Measurements from ENCODE around the gene SLC35E3.
"Not testable (repeated sequence)": the region's sequence is repeated elsewhere in the genome, so short reads cannot be mapped to it uniquely, and the experiment has no call there.

The SLC35E3 gene

GRCh38 chr12:68796399-68796798, 50.4 kb downstream of the SLC35E3 start:
- DNase-seq, result no peak

DNA sequence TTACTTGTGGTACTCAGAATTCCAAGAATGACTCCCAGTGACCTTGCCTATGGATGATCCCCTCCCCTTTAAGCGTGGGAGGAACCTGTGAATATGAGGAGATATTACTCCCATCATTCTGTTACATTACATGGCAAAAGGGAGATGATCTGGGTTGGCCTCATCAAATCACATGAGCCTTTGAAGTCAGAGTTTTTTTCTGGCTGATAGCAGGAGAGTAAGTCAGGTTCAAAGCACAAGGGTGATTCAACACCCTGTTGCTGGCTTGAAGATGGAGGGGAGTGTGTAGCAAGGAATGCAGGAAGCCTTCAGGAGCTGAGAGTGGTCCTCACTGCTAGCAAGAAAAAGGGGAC, 52.9 kb downstream of the SLC35E3 start:
- no peak for DNase-seq

- DNase-seq, result no peak
These were observed 54.3 kb downstream of the SLC35E3 start for GRCh38 chr12:68800294-68800693.

DNA sequence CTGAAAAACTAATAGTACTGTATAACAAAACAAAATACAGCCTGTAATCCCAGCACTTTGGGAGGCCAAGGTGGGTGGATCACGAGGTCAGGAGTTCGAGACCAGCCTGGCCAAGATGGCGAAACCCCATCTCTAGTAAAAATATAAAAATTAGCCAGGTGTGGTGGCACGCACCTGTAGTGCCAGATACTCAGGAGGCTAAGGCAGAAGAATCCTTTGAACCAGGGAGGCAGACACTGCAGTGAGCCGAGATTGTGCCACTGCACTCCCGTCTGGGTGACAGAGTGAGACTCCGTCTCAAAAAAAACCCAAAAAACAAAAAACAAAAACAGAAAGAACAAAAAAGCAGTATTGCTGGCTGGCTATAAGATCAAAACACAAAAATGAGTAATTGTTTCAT, 55.1 kb downstream of the SLC35E3 start:
- not testable (repeated sequence) for DNase-seq

GRCh38 chr12:68802372-68802745, 56.4 kb downstream of the SLC35E3 start:
- DNase-seq, result not testable (repeated sequence)

DNA sequence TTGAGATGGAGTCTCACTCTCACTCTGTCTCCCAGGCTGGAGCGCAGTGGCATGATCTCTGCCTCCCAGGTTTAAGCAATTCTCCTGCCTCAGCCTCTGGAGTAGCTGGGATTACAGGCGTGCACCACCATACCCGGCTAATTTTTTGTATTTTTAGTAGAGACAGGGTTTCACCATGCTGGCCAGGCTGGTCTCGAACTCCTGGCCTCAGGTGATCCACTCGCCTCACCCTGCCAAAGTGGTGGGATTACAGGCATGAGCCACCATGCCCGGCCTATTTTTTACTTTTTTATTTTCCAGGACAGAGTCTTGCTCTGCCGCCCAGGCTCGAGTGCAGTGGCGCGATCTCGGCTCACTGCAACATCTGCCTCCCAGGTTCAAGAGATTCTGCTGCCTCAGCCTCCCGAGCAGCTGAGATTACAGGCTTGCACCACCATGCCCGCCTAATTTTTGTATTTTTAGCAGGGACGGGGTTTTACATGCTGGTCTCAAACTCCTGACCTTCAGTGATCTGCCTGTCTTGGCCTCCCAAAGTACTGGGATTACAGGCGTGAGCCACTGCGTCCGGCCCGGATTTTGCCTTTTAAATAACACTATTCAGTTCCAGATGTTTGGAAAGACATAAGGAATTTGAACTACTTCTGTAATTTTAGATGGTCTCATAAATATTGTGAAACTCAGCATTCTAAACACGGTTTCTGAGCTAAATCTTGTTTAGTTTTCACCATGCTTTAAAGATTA, 57.1 kb downstream of the SLC35E3 start:
- DNase-seq, result not testable (repeated sequence)

- no peak for DNase-seq
These were observed 58.1 kb downstream of the SLC35E3 start for GRCh38 chr12:68803948-68804656.

DNA sequence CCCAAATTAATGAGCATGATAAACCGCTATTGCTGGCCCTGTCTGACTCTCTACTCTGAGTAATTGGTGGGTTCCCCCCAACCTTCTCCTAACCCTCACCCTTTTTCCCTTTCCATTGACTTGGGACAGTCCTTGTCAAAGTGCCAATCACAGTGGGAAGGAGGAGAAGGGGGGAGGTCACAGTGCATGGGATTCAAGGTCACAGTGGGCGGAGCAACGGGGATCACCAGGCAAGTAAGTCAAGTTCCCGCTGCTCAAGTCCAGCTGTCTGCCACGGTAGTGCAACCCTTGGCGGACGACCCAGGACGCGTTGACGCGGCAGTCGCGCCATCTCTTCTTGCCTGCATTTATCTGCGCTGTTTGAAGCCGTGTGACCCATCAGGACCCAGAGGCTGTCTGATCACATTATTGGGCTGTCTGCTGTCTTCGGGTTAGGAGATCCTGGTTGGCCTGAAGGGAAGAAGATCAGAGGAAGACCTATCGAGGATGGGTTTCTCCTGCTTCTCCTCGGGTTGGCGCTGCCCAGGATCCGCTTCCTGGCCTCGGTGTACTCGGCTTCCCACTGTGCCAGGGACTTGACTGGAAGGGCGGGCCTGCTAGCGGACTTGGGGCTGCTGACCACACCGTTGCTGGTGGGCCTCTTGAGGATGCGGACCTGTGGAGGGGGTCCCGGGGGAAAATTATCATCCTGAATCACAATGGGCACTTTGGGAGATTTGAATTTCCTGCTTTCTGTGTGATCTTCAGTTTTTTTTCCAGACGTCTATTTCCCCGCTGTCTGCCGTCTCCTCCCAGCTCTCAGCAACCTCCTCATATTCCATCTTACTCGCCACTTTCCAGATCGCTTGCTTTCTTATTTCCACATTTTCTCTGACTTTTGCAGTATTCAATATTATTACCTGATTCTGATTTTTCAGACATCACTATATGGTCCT, 58.9 kb downstream of the SLC35E3 start:
- no peak for DNase-seq

DNA sequence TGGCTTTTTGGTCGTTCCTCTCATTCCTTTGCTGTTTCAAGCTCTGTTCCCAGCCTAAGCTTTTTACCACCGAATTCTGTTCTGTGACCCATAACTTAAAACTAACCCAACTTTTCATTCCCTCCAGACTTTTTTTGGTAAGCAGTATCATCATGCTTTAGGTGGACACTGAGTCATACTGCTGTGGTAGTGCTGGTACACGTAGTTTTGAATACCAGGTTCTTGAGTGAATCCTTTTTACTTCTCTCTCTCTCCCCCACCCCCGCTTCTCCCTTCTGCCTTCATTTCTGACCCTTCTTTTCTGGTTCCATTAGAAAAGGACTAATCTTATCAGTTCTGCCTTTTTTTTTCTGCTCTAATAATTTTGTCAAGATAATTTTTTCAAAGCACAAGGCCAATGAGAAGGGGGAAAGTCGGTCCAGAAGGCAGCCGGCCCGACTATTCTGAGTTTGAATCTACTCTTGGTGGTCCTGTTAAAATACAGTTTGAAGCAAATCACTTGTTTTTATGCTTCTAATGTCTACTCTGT, 59.7 kb downstream of the SLC35E3 start:
- DNase-seq, result no peak

DNA sequence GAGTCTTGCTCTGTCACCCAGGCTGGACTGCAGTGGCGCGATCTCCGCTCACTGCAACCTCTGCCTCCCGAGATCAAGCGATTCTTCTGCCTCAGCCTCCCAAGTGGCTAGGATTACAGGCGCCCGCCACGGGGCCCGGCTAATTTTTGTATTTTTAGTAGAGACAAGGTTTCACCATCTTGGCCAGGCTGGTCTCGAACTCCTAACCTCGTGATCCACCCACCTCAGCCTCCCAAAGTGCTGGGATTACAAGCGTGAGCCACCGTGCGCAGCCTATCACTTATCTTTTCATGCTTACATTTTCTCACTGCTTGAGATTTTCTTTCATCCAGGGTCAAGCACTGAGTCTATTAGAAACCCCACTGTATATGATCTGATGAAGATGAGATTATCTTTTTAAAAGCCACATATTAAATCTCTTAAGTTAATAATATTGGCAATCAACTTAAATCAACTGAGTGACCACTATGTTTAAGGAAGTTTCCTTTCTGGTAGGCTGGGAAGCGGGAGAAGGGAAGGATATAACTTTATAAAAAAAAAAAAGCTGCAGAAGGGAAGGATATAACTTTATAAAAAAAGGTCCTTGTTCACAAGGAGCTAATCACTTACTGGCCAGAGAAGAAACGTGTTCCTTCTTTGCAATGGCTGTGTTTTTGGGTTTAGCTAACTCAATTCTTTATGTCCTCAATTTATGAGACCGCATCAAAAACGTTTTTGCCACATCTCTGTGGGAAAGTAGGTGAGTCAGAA, 60.7 kb downstream of the SLC35E3 start:
- DNase-seq, result no peak

GRCh38 chr12:68807274-68807575, 61.2 kb downstream of the SLC35E3 start:
- not testable (repeated sequence) for DNase-seq

- peak; percentile 71 for DNase-seq
These were observed 61.8 kb downstream of the SLC35E3 start, which contains the start of gene MDM2 for GRCh38 chr12:68807576-68808387. Gene MDM2, plus strand, starts transcription at chr12:68808177. Its CDS starts 301 bp downstream, at chr12:68808478.

DNA sequence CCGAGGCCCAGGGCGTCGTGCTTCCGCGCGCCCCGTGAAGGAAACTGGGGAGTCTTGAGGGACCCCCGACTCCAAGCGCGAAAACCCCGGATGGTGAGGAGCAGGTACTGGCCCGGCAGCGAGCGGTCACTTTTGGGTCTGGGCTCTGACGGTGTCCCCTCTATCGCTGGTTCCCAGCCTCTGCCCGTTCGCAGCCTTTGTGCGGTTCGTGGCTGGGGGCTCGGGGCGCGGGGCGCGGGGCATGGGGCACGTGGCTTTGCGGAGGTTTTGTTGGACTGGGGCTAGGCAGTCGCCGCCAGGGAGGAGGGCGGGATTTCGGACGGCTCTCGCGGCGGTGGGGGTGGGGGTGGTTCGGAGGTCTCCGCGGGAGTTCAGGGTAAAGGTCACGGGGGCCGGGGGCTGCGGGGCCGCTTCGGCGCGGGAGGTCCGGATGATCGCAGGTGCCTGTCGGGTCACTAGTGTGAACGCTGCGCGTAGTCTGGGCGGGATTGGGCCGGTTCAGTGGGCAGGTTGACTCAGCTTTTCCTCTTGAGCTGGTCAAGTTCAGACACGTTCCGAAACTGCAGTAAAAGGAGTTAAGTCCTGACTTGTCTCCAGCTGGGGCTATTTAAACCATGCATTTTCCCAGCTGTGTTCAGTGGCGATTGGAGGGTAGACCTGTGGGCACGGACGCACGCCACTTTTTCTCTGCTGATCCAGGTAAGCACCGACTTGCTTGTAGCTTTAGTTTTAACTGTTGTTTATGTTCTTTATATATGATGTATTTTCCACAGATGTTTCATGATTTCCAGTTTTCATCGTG, 62.6 kb downstream of the SLC35E3 start:
- peak; percentile 71 for DNase-seq

DNA sequence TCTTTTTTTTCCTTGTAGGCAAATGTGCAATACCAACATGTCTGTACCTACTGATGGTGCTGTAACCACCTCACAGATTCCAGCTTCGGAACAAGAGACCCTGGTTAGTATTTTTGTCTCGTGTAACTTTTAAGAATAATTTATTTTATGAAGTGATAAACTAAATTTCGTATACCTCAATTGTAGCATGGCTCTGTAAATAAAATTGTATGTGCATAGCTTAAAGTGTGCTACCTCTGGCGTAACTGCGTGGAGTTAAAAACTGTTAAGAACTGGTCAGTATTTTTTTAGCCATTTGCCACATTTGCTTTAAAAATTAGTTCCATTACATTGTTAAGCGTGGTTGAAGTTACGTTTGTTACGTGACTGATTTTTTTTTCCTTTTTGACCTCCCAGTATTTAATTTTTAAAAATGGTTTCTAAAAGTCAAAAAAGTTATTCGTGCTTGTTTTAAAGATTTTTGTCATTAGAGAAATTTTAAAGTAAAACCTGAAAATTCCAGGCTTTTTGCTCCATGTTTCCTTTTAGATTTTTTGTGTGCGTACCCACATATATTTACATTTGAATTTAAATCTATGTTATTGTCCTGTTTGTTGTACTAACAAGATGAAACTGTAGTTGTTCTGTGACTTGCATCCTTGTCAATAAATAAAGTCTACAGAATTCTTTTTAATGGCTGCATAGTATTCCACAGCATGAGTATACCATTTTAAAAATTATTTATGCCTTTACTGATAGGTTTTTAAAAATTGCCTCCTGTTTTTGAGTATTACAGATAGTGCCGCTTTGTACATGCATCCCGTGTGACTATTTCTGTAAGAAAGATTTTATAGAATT, 63.4 kb downstream of the SLC35E3 start:
- DNase-seq, result no peak

- not testable (repeated sequence) for DNase-seq
These were observed 64.0 kb downstream of the SLC35E3 start for GRCh38 chr12:68810027-68810389.

- not testable (repeated sequence) for DNase-seq
These were observed 65.6 kb downstream of the SLC35E3 start for GRCh38 chr12:68811573-68811972.

GRCh38 chr12:68812553-68813241, 66.7 kb downstream of the SLC35E3 start:
- no peak for DNase-seq

DNA sequence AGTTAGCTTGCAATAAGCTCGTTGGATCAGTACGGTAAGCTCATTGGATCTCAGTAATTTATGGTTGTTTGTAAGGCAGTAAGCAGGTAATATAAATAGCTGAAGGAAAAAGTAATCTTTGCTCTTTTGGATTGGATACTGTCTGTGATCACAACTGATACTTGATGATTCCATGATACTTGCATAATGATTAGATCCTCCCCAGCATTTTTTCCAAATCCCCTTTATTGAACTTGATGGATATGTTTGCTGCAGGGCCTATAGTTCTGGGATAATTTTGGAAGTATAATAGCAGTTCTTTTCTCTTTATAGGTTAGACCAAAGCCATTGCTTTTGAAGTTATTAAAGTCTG, 67.2 kb downstream of the SLC35E3 start:
- DNase-seq, result no peak

- DNase-seq, result no peak
These were observed 68.7 kb downstream of the SLC35E3 start for GRCh38 chr12:68814490-68815231.

Data from NCI-H446 treated with DMSO at 0.1 percent for 48 hours (cell line).